ENCODE measurements around the gene GRPEL2. TPM values are rescaled to one million over a fixed set of nuclear protein-coding genes. Genes with fewer than 3 reads are reported as not detected.

Gene GRPEL2
- total and polyA plus RNA-seq, 4 donors = 6.6 to 20.2 (median 16.0) TPM

- Histone ChIP-seq H3K36me3 (ENCODE audit: control insufficient read depth in 4 of 4, insufficient read depth in 4 of 4, low read length in 4 of 4) (peaks cover 23 to 50% (median 31%) of the 10 kb centered on the region in 4 donors), H3K9ac (ENCODE audit: insufficient read depth in 1 of 2, low read length in 2 of 2) (no peak overlapping the region), H3K27me3 (ENCODE audit: control insufficient read depth in 3 of 3, insufficient read depth in 3 of 3, low read length in 2 of 3) (no peaks in the 10 kb centered on the region), H3K9me3 (ENCODE audit: control insufficient read depth in 4 of 4, insufficient read depth in 3 of 4, low read length in 3 of 4) (no peaks in the 10 kb centered on the region), H3K4me3 (no peak overlapping the region), H3K27ac (ENCODE audit: low read depth in 1 of 2, low read length in 1 of 2) (no peak overlapping the region), H3K4me1 (ENCODE audit: control insufficient read depth in 5 of 5, insufficient read depth in 5 of 5, low read length in 5 of 5) (peaks cover 0 to 18% (median 3%) of the 10 kb centered on the region in 5 donors)
- 61 to 70% methylated on average over 1 of the region's 1 CpG for WGBS, 2 donors
- no peak for TF ChIP-seq CTCF (IDR thresholded peaks at IDR 0.05; ENCODE audit: control extremely low read depth, extremely low read depth)
- no peak for DNase-seq
- ATAC-seq (ENCODE audit: insufficient read depth, low FRiP score) = no peak
These were observed 3.2 kb downstream of the GRPEL2 start for GRCh38 chr5:149348518-149348917.

GRCh38 chr5:149349382-149349781 is 4.1 kb downstream of the GRPEL2 start:
- Histone ChIP-seq H3K27ac (ENCODE audit: low read depth in 1 of 2, low read length in 1 of 2) (no peak overlapping the region), H3K9ac (ENCODE audit: insufficient read depth in 1 of 2, low read length in 2 of 2) (no peak overlapping the region), H3K27me3 (ENCODE audit: control insufficient read depth in 3 of 3, insufficient read depth in 3 of 3, low read length in 2 of 3) (no peaks in the 10 kb centered on the region), H3K9me3 (ENCODE audit: control insufficient read depth in 4 of 4, insufficient read depth in 3 of 4, low read length in 3 of 4) (no peaks in the 10 kb centered on the region), H3K4me3 (no peak overlapping the region), H3K4me1 (ENCODE audit: control insufficient read depth in 5 of 5, insufficient read depth in 5 of 5, low read length in 5 of 5) (peaks cover 0 to 15% (median 3%) of the 10 kb centered on the region in 5 donors), H3K36me3 (ENCODE audit: control insufficient read depth in 4 of 4, insufficient read depth in 4 of 4, low read length in 4 of 4) (peaks cover 23 to 54% (median 31%) of the 10 kb centered on the region in 4 donors)
- no peak for TF ChIP-seq CTCF (IDR thresholded peaks at IDR 0.05; ENCODE audit: control extremely low read depth, extremely low read depth)
- DNase-seq = no peak
- ATAC-seq (ENCODE audit: insufficient read depth, low FRiP score) = no peak
- 87 to 93% methylated on average over 4 of the region's 4 CpGs for WGBS, 2 donors

- Histone ChIP-seq H3K36me3 (ENCODE audit: control insufficient read depth in 4 of 4, insufficient read depth in 4 of 4, low read length in 4 of 4) (peaks cover 23 to 60% (median 32%) of the 10 kb centered on the region in 4 donors), H3K4me3 (no peak overlapping the region), H3K9me3 (ENCODE audit: control insufficient read depth in 4 of 4, insufficient read depth in 3 of 4, low read length in 3 of 4) (no peaks in the 10 kb centered on the region), H3K27ac (ENCODE audit: low read depth in 1 of 2, low read length in 1 of 2) (no peak overlapping the region), H3K4me1 (ENCODE audit: control insufficient read depth in 5 of 5, insufficient read depth in 5 of 5, low read length in 5 of 5) (peaks cover 0 to 9% (median 0%) of the 10 kb centered on the region in 5 donors), H3K9ac (ENCODE audit: insufficient read depth in 1 of 2, low read length in 2 of 2) (no peak overlapping the region), H3K27me3 (ENCODE audit: control insufficient read depth in 3 of 3, insufficient read depth in 3 of 3, low read length in 2 of 3) (no peaks in the 10 kb centered on the region)
- no peak for TF ChIP-seq CTCF (IDR thresholded peaks at IDR 0.05; ENCODE audit: control extremely low read depth, extremely low read depth)
- ATAC-seq (ENCODE audit: insufficient read depth, low FRiP score) = no peak
- 55 to 71% methylated on average over 4 of the region's 4 CpGs for WGBS, 2 donors
- no peak for DNase-seq
These were observed 6.9 kb downstream of the GRPEL2 start for GRCh38 chr5:149352169-149352568.

- Histone ChIP-seq H3K36me3 (ENCODE audit: control insufficient read depth in 4 of 4, insufficient read depth in 4 of 4, low read length in 4 of 4) (peaks cover 21 to 47% (median 25%) of the 10 kb centered on the region in 4 donors), H3K9me3 (ENCODE audit: control insufficient read depth in 4 of 4, insufficient read depth in 3 of 4, low read length in 3 of 4) (no peaks in the 10 kb centered on the region), H3K27ac (ENCODE audit: low read depth in 1 of 2, low read length in 1 of 2) (no peak overlapping the region), H3K9ac (ENCODE audit: insufficient read depth in 1 of 2, low read length in 2 of 2) (no peak overlapping the region), H3K27me3 (ENCODE audit: control insufficient read depth in 3 of 3, insufficient read depth in 3 of 3, low read length in 2 of 3) (no peaks in the 10 kb centered on the region), H3K4me3 (no peak overlapping the region), H3K4me1 (ENCODE audit: control insufficient read depth in 5 of 5, insufficient read depth in 5 of 5, low read length in 5 of 5) (peaks cover 0 to 12% (median 4%) of the 10 kb centered on the region in 5 donors)
- no peak for DNase-seq
- TF ChIP-seq CTCF (IDR thresholded peaks at IDR 0.05; ENCODE audit: control extremely low read depth, extremely low read depth) = no peak
- 91 to 92% methylated on average over 2 of the region's 2 CpGs for WGBS, 2 donors
- no peak for ATAC-seq (ENCODE audit: insufficient read depth, low FRiP score)
These were observed 8.6 kb downstream of the GRPEL2 start for GRCh38 chr5:149353911-149354310.

Data from lung (tissue), 12 donors.